SK-N-SH treated with all-trans-retinoic acid at 6 μM for 48 hours (cell line): Measurements from ENCODE around the gene PDE7B.

Experiments
- ATAC-seq: fragments of 200-7000 bp; cut with Tn5 transposase; 3 replicates; pipeline ENCODE4 v1.9.1; 2020; ENCODE audit warnings: mild to moderate bottlenecking, moderate library complexity
- ARNTL ChIP-seq: fragments of 450-650 bp; formaldehyde crosslinking; IDR thresholded peaks from 2 replicates; pipeline ENCODE4 v1.5.0; 2020; ENCODE audit warnings: low read depth, mild to moderate bottlenecking, moderate library complexity, borderline replicate concordance
- BACH2 ChIP-seq: fragments of 250-450 bp; sonication (Bioruptor Pico); IDR thresholded peaks from 2 replicates; pipeline ENCODE4 v1.9.0; 2021; ENCODE audit warnings: mild to moderate bottlenecking, borderline replicate concordance
- CREB5 ChIP-seq: fragments of 250-450 bp; sonication (Bioruptor Pico); IDR thresholded peaks from 2 replicates; pipeline ENCODE4 v1.5.1; 2020; ENCODE audit warnings: low read depth, mild to moderate bottlenecking, moderate library complexity
- CSRNP3 ChIP-seq: fragments of 250-450 bp; sonication (Bioruptor Pico); IDR thresholded peaks from 2 replicates; pipeline ENCODE4 v1.5.1; 2021; ENCODE audit warnings: mild to moderate bottlenecking, moderate library complexity
- ESRRG ChIP-seq: fragments of 250-450 bp; sonication (Bioruptor Pico); IDR thresholded peaks from 2 replicates; pipeline ENCODE4 v1.6.1; 2021; ENCODE audit warnings: mild to moderate bottlenecking
- ISL1 ChIP-seq: fragments of 250-450 bp; sonication (Bioruptor Pico); IDR thresholded peaks from 2 replicates; pipeline ENCODE4 v2.1.2; 2022; ENCODE audit warnings: mild to moderate bottlenecking, moderate library complexity
- OSR1 ChIP-seq: fragments of 250-450 bp; sonication (Bioruptor Pico); IDR thresholded peaks from 2 replicates; pipeline ENCODE4 v1.8.0; 2022; ENCODE audit warnings: moderate library complexity, mild to moderate bottlenecking, inconsistent platforms
- PATZ1 ChIP-seq: fragments of 250-450 bp; sonication (Bioruptor Pico); IDR thresholded peaks from 2 replicates; pipeline ENCODE4 v1.8.0; 2020; ENCODE audit warnings: mild to moderate bottlenecking, moderate library complexity, borderline replicate concordance
- POU6F1 ChIP-seq: fragments of 250-450 bp; sonication (Bioruptor Pico); IDR thresholded peaks from 2 replicates; pipeline ENCODE4 v1.8.0; 2021; ENCODE audit warnings: low read depth, mild to moderate bottlenecking, moderate library complexity, borderline replicate concordance
- PPARA ChIP-seq: fragments of 250-450 bp; sonication (Bioruptor Pico); IDR thresholded peaks from 2 replicates; pipeline ENCODE4 v1.5.0; 2020; ENCODE audit warnings: mild to moderate bottlenecking, borderline replicate concordance
- RARB ChIP-seq: fragments of 250-450 bp; sonication (Bioruptor Pico); IDR thresholded peaks from 2 replicates; pipeline ENCODE4 v1.8.0; 2021; ENCODE audit warnings: mild to moderate bottlenecking, moderate library complexity
- SNAI2 ChIP-seq: fragments of 250-450 bp; sonication (Bioruptor Pico); IDR thresholded peaks from 2 replicates; pipeline ENCODE4 v1.5.0; 2020; ENCODE audit warnings: mild to moderate bottlenecking, moderate library complexity
- TCF4 ChIP-seq: fragments of 250-450 bp; sonication (Bioruptor Pico); IDR thresholded peaks from 2 replicates; pipeline ENCODE4 v1.8.0; 2021; ENCODE audit warnings: mild to moderate bottlenecking, moderate library complexity, borderline replicate concordance
- TOX ChIP-seq: fragments of 250-450 bp; sonication (Bioruptor Pico); IDR thresholded peaks from 2 replicates; pipeline ENCODE4 v1.8.0; 2021; ENCODE audit warnings: mild to moderate bottlenecking, moderate library complexity, borderline replicate concordance
- TSHZ2 ChIP-seq: fragments of 250-450 bp; sonication (Bioruptor Pico); IDR thresholded peaks from 2 replicates; pipeline ENCODE4 v1.5.0; 2020; ENCODE audit warnings: mild to moderate bottlenecking, moderate library complexity
- ZC3H10 ChIP-seq: fragments of 250-450 bp; sonication (Bioruptor Pico); IDR thresholded peaks from 2 replicates; pipeline ENCODE4 v1.5.1; 2021; ENCODE audit warnings: mild to moderate bottlenecking, moderate library complexity
- ZFP3 ChIP-seq: fragments of 250-450 bp; sonication (Bioruptor Pico); IDR thresholded peaks from 2 replicates; pipeline ENCODE4 v1.5.0; 2020; ENCODE audit warnings: mild to moderate bottlenecking, moderate library complexity
- ZFP30 ChIP-seq: fragments of 450-650 bp; formaldehyde crosslinking; IDR thresholded peaks from 2 replicates; pipeline ENCODE4 v1.5.0; 2022; ENCODE audit warnings: mild to moderate bottlenecking, moderate library complexity
- ZNF8 ChIP-seq: fragments of 450-650 bp; formaldehyde crosslinking; IDR thresholded peaks from 2 replicates; pipeline ENCODE4 v1.5.0; 2020; ENCODE audit warnings: mild to moderate bottlenecking, moderate library complexity

PDE7B gene

GRCh38 chr6:136186363-136186762, 334.9 kb downstream of the PDE7B start:
- TF ChIP-seq ZFP3 (CRISPR knock-in tag) (no peak), ZC3H10 (CRISPR knock-in tag) (no peak), PATZ1 (CRISPR knock-in tag) (no peak), PPARA (CRISPR knock-in tag) (no peak), ARNTL (CRISPR knock-in tag) (no peak), CSRNP3 (no peak), ZFP30 (CRISPR knock-in tag) (no peak), SNAI2 (CRISPR knock-in tag) (no peak), ISL1 (CRISPR knock-in tag) (no peak), CREB5 (no peak)
- TF ChIP-seq, all 23 proteins: peak for 0
- ATAC-seq, result no peak

DNA sequence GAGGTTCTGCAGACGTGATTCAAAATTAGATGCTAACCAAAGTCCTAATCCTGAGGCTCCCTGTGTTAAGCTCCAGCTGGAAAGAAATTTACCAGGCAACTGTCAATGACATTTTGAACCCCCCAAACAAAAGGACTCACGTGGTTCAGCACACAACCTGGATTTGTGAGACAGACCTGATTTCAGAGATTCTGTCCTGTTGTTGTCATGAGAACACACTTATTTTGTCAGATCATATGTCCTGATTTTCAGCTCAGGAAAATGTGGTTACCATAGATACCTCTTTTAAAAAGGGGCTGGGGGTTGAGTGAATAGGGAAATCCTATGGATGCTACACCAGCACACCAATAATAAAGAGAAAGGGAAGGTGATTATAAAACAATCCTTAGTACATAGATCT, 337.0 kb downstream of the PDE7B start:
- TF ChIP-seq TCF4 (no peak), POU6F1 (CRISPR knock-in tag) (no peak), ZNF8 (CRISPR knock-in tag) (no peak), OSR1 (CRISPR knock-in tag) (no peak), ESRRG (CRISPR knock-in tag) (no peak), BACH2 (CRISPR knock-in tag) (no peak), ARNTL (CRISPR knock-in tag) (no peak), CREB5 (no peak), RARB (CRISPR knock-in tag) (no peak), ISL1 (CRISPR knock-in tag) (no peak), TOX (no peak), PATZ1 (CRISPR knock-in tag) (no peak), PPARA (CRISPR knock-in tag) (no peak), CSRNP3 (no peak)
- TF ChIP-seq, all 23 proteins: peak for 0
- no peak for ATAC-seq

DNA sequence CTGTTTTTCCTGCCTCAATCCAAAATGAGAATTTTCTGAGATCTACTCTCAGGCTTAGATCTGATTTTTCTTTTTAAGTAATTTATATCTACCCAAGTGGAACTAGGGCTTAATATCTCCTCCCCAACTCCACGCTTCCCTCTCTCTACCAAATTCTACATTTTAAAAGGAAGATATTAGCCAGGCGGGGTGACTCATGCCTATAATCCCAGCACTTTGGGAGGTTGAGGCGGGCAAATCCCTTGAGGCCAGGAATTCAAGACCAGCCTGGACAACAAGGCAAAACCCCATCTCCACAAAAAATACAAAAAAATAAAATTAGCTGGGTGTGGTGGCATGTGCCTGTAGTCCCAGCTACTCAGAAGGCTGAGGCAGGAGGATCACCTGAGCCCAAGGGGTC, 337.6 kb downstream of the PDE7B start:
- ATAC-seq, result no peak
- TF ChIP-seq POU6F1 (CRISPR knock-in tag) (no peak), ESRRG (CRISPR knock-in tag) (no peak), CSRNP3 (no peak), RARB (CRISPR knock-in tag) (no peak), TSHZ2 (CRISPR knock-in tag) (no peak), ZFP3 (CRISPR knock-in tag) (no peak), PPARA (CRISPR knock-in tag) (no peak)
- TF ChIP-seq, all 23 proteins: peak for 0
